Suprapubic skin (tissue), 4 donors: ENCODE results near the gene NAT8L. TPM values are rescaled to one million over a fixed set of nuclear protein-coding genes. Genes with fewer than 3 reads are reported as not detected.

Source experiments
- DNase-seq, 2 donors: peaks; one replicate each; pipeline ENCODE4 v3.0.0-alpha.2; 2019; ENCODE audit warnings: low spot score in 2 of 2
- H3K27ac ChIP-seq: fragments of 200-600 bp; sonication (generic); one replicate; pipeline ENCODE4 v1.5.1; 2019
- H3K27me3 ChIP-seq: fragments of 200-600 bp; sonication (generic); one replicate; pipeline ENCODE4 v1.5.1; 2019
- H3K36me3 ChIP-seq: fragments of 200-600 bp; sonication (generic); one replicate; pipeline ENCODE4 v1.5.1; 2019
- H3K4me1 ChIP-seq: fragments of 200-600 bp; sonication (generic); one replicate; pipeline ENCODE4 v1.5.1; 2019
- H3K4me3 ChIP-seq: fragments of 200-600 bp; sonication (generic); one replicate; pipeline ENCODE4 v1.5.1; 2019; ENCODE audit warnings: mild to moderate bottlenecking
- H3K9me3 ChIP-seq: fragments of 200-600 bp; sonication (generic); one replicate; pipeline ENCODE4 v1.5.1; 2019
- CTCF ChIP-seq, 2 donors: fragments of 200-600 bp in 1 of 2; fragments of 450-650 bp in 1 of 2; sonication (generic) in 1 of 2; IDR thresholded peaks; one replicate each; pipeline ENCODE4 v1.5.1; 2016 to 2019; ENCODE audit warnings: antibody characterized with exemption in 2 of 2, mild to moderate bottlenecking in 1 of 2, moderate library complexity in 1 of 2
- EP300 ChIP-seq: sonication (generic); formaldehyde crosslinking; IDR thresholded peaks from one replicate; pipeline ENCODE4 v1.6.1; 2017; ENCODE audit warnings: antibody characterized with exemption
- POLR2A ChIP-seq, 2 donors: fragments of 450-650 bp; IDR thresholded peaks; one replicate each; pipeline ENCODE4 v1.6.1; 2017; ENCODE audit warnings: antibody characterized with exemption in 2 of 2, mild to moderate bottlenecking in 2 of 2, moderate library complexity in 2 of 2
- POLR2AphosphoS5 ChIP-seq, 3 donors: sonication (generic); formaldehyde crosslinking; IDR thresholded peaks; one replicate each; pipeline ENCODE4 v1.6.1; 2017; ENCODE audit warnings: antibody characterized with exemption in 3 of 3
- WGBS: methylation state at CpG from one replicate; pipeline ENCODE4 v1.1.5; 2018; 5-methylcytosine and 5-hydroxymethylcytosine counted together
- total RNA-seq, 4 donors: library from RNA; depleted of rRNA; stranded (reverse); fragments of >200 nt; gene quantifications; one replicate each; pipeline ENCODE4 v1.1.0, GENCODE V29; 2016

The NAT8L gene
- total RNA-seq, 4 donors from 2014 or later, result 1.0 to 2.8 (median 1.6) TPM

- Histone ChIP-seq H3K27ac (no peak overlapping the region), H3K4me3 (no peak overlapping the region), H3K9me3 (no peaks in the 10 kb centered on the region), H3K27me3 (peaks cover 66% of the 10 kb centered on the region), H3K4me1 (peaks cover 7% of the 10 kb centered on the region), H3K36me3 (no peaks in the 10 kb centered on the region)
- no peak for TF ChIP-seq POLR2AphosphoS5 (IDR thresholded peaks at IDR 0.05)
- DNase-seq, result peak in 1 of 2 donors; percentile 26
- 86% methylated on average over 7 of the region's 7 CpGs for WGBS
These were observed 9.7 kb upstream of the NAT8L start for GRCh38 chr4:2049381-2049780.

GRCh38 chr4:2049811-2050210 lies 9.3 kb upstream of the NAT8L start:
- TF ChIP-seq CTCF (IDR thresholded peaks at IDR 0.05), result no peak
- no peak for TF ChIP-seq POLR2A (IDR thresholded peaks at IDR 0.05)
- no peak for TF ChIP-seq POLR2AphosphoS5 (IDR thresholded peaks at IDR 0.05)
- no peak for TF ChIP-seq EP300
- Histone ChIP-seq H3K36me3 (no peaks in the 10 kb centered on the region), H3K27ac (no peak overlapping the region), H3K9me3 (no peaks in the 10 kb centered on the region), H3K4me1 (peaks cover 7% of the 10 kb centered on the region), H3K27me3 (peaks cover 66% of the 10 kb centered on the region), H3K4me3 (no peak overlapping the region)
- WGBS, result 75% methylated on average over 7 of the region's 7 CpGs
- peak in 1 of 2 donors; percentile 41 for DNase-seq

- Histone ChIP-seq H3K4me1 (peaks cover 7% of the 10 kb centered on the region), H3K36me3 (no peaks in the 10 kb centered on the region), H3K9me3 (no peaks in the 10 kb centered on the region), H3K27ac (no peak overlapping the region), H3K4me3 (no peak overlapping the region), H3K27me3 (peaks cover 72% of the 10 kb centered on the region)
- WGBS, result 73% methylated on average over 9 of the region's 10 CpGs
- TF ChIP-seq CTCF (IDR thresholded peaks at IDR 0.05) (no peak), EP300 (no peak), POLR2AphosphoS5 (IDR thresholded peaks at IDR 0.05) (no peak), POLR2A (IDR thresholded peaks at IDR 0.05) (no peak)
- peak in 1 of 2 donors; percentile 53 for DNase-seq
These were observed 8.0 kb upstream of the NAT8L start for GRCh38 chr4:2051086-2051485.

GRCh38 chr4:2054217-2054616 lies 4.9 kb upstream of the NAT8L start:
- H3K27me3 ChIP-seq, result peaks cover 75% of the 10 kb centered on the region

GRCh38 chr4:2057382-2058065 lies 1.6 kb upstream of the NAT8L start:
- Histone ChIP-seq H3K4me1 (peaks cover 26% of the 10 kb centered on the region), H3K4me3 (no peak overlapping the region), H3K27ac (no peak overlapping the region), H3K9me3 (no peaks in the 10 kb centered on the region), H3K27me3 (peaks cover 86% of the 10 kb centered on the region), H3K36me3 (no peaks in the 10 kb centered on the region)
- no peak for DNase-seq
- TF ChIP-seq POLR2A (IDR thresholded peaks at IDR 0.05), result no peak
- no peak for TF ChIP-seq POLR2AphosphoS5 (IDR thresholded peaks at IDR 0.05)
- no peak for TF ChIP-seq EP300
- no peak for TF ChIP-seq CTCF (IDR thresholded peaks at IDR 0.05)
- 73% methylated on average over 26 of the region's 26 CpGs for WGBS

More at GRCh38 chr4:2054217-2054616, 4.9 kb upstream of the NAT8L start:
- no peak overlapping the region for H3K4me3 ChIP-seq
- no peak for DNase-seq
- TF ChIP-seq POLR2A (IDR thresholded peaks at IDR 0.05) (no peak), POLR2AphosphoS5 (IDR thresholded peaks at IDR 0.05) (no peak), CTCF (IDR thresholded peaks at IDR 0.05) (no peak), EP300 (no peak)
- no peak overlapping the region for H3K27ac ChIP-seq
- peaks cover 7% of the 10 kb centered on the region for H3K4me1 ChIP-seq
- no peaks in the 10 kb centered on the region for H3K9me3 ChIP-seq
- H3K36me3 ChIP-seq, result no peaks in the 10 kb centered on the region
- WGBS, result 60% methylated on average over 6 of the region's 6 CpGs
